Inflammatory macrophage treated with lipopolysaccharide for 1 hour (primary cell): ENCODE measurements around the gene MSL2.
"Not testable (repeated sequence)": the region's sequence is repeated elsewhere in the genome, so short reads cannot be mapped to it uniquely, and the experiment has no call there.

Experiments used
- DNase-seq, 2 donors: peaks; one replicate each; pipeline ENCODE4 v3.0.0-alpha.2; 2020 to 2022

Gene MSL2

DNA sequence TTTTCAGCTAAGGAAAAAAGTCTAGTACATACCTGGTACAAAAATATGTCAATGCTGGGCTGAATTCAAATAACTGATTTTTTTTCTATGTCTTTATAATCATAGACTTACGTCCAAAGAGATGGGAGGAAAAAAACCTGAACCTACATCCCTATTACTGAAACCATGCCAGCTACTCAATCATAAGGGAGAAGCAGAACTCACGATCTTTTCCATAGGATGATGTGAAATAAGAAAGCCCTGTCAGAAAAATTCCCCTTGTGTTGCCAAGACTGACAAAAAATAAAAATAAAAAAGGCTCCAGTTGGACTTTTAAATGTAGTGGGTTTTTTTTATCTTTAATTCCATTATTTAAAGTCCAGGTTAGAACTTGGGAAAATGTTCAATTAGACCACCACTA, 3.3 kb downstream of the MSL2 start:
- DNase-seq: peak; percentile 46 to 59

DNA sequence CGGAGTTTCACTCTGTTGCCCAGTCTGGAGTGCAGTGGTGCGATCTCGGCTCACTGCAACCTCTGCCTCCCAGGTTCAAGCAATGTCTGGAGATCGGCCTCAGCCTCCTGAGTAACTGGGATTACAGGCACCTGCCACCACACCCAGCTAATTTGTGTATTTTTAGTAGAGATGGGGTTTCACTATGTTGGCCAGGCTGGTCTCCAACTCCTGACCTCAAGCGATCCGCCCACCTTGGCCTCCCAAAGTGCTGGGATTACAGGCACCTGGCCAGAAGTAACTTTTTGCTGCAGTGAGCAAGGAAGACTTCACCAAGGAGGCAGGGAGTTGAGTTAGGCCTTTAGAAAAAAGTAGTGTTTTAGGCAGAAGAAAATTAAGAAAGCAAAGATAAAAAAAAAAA, 3.9 kb downstream of the MSL2 start:
- not testable (repeated sequence) for DNase-seq

DNA sequence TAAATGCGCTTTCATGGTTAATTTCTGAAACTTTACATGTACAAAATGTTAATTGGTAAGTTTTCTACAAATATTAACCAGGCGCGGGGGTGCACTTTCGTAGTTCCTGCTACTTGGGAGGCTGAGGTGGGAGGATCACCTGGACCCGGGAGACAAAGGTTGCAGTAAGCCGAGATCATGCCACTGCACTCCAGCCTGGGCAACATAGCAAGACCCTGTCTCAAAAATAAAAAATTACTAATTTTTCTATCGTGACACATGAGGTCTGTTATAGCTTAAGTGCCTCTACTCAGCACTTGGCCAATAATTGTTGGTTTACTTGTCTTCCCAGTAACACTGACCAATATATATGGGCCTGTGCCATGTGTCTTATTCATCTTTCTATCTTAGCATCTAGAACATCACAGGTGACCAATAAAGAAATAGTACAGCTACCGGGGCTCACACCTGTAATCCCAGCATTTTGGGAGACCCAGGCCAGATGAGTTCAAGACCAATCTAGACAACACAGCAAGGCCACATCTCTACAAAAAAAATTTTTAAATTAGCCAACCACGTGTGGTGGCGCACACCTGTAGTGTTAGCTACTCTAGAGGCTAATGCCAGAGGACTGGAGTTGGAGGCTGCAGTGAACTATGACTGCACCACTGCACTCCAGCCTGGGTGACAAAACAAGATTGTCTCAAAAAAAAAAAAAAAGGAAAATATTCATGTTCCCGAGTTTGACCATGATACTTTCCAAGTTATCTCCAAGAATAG, 6.1 kb downstream of the MSL2 start:
- no peak for DNase-seq

DNA sequence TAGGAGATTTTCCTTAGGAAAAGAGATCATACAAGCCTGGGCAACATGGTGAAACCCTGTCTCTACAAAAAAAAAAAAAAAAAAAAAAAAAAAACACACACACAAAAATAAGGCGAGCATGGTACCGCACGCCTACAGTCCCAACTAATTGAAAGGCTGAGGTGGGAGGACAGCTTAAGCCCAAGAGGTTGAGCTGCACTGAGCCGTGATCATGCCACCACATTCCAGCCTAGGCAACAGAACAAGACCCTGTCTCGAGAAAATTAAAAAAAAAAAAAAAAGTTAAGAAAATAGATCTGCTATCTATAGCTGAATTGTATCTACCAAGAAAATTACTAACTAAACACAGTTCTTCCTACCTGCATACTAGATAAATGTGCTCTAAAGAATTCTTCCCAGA, 7.1 kb downstream of the MSL2 start:
- no peak for DNase-seq

DNA sequence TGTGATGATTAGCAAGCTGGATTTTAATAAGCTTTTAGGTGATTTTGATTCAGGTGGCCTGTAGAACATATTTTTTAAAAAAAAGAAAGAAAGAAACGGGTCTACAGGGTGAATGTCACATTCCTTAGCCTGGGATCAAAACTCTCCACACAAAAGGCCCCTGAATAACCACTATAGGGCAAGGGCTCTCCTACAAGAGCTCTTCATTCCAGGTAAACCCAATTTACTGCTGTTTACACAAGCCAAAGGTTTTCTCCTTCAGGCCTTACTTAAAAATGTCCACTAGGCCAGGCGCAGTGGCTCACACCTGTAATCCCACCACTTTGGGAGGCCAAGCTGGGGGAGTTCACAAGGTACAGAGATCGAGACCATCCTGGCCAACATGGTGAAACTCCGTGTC, 8.3 kb downstream of the MSL2 start:
- no peak for DNase-seq

DNA sequence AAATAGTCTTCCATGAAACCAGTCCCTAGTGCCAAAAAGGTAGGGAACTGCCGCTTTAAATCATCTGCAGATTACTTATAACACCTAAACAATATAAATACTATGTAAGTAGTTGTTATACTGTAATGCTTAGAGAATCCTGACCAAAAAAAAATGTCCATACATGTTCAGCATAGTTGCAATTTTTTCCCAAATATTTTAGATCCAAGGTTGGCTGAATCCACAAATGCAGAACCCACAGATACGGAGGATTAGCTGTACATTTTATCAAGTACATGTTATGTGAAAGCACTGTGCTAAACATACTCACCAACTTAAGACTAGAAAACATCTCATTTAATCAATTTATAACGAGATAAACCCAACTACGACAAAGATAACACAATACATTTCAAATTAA, 9.3 kb downstream of the MSL2 start:
- DNase-seq: no peak

DNA sequence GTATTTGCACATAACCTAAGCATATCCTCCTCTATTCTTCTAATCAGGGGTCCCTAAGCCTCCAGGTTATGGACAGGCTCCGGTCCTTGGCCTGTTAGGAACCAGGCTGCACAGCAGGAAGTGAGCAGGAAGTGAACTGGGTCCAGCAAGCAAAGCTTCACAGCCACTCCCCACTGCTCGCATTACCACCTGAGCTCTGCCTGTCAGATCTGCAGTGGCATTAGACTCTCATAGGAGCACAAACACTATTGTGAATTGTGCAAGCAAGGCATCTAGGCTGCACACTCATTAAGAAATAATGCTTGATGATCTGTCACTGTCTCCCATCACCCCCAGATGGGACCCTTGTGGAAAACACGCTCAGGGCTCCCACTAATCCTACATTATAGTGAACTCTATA, 9.8 kb downstream of the MSL2 start:
- DNase-seq: no peak

DNA sequence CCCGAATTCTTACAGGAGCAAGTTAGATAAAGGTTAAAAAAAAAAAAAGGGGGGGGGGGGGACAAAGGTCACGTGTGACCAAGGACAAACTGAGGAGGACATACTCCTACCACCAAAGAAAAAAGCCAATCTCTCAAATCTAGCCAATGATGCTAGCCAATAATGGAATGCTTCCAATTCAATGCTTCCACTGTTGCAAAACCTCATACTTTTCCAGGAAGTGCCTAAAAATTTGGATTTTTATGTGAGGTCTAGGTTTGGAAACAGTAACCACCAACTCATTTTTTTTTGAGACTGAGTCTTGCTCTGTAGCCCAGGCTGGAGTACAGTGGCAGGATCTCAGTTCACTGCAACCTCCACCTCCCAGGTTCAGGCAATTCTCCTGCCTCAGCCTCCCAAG, 11.4 kb downstream of the MSL2 start:
- DNase-seq: no peak

DNA sequence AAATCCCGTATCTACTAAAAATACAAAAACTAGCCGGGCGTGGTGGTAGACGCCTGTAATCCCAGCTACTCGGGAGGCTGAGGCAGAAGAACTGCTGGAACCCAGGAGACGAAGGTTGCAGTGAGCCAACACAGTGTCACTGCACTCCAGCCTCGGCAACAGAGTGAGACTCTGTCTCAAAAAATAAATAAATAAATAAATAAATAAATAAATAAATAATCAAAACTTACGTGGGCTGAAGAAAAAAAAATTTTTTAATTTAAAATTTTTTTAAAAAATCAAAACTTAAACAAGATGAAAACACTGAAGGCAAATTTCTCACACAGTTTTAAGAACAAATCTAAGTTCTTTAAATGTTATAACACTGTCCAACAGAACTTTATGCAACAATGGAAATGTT, 14.4 kb downstream of the MSL2 start:
- DNase-seq: peak in 1 of 2 donors; percentile 26

DNA sequence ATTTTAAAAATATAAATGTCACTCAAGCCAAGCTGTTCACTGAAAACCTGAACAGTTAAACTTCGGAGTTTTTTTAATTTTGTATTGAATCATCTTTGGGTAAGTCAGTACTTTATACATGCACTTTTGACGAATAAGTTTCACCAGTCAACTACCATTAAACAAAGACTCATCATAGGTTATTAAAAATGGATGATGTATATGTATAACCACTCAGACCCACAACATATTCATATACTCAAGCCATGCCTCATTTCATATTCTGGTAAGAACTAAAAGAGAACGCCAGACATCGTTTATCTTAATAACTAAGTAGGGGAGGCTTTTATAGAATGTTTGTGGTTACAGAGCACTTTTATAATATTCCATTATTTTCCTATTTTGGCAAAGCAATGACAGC, 18.3 kb downstream of the MSL2 start:
- DNase-seq: no peak

DNA sequence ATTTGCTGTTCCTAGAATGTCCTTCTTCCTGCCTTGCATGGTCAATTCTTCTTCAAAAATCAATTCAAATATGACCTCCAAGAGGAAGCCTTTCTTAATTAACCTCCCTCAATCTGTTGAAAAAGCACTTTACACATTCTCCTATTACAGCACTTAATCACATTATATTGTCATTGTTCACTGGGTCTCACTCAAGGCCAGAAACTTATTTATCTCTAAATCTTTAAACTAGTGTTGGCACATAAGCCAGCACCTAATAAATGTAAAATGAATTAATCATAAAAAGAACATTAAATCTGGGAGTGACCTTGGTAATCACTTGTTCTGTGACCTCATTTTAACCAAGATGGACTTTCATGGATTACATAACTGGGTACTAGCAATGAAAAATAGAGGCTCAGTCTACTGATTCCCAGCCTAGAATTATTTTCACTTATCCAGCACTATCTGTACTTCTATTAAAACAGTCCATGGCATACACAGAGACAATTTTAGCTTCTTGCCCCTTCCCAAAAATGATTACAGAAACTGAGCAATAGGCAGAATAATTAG, 22.1 kb downstream of the MSL2 start:
- DNase-seq: peak; percentile 47 to 58

DNA sequence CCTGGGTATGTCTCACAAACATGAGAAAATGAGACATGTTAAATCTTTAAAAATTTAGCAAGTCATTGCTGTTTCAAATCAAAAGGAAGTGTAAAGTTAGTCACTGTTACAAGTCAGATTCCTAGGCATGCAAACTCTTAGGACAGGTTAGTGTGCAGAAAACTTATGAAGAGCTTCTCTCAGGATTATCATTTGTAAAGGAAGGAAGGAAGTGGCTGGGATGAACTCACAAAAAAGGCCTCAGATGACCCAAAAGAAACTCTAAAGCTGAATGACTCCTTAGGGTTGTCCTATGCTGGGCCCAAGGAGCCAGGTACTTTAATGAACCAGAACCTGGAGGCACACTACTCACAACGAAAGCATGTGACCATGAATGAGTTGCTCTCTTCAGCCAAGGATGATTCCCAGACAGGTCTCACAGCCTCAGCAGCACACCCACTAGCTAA, 25.0 kb downstream of the MSL2 start:
- DNase-seq: no peak

DNA sequence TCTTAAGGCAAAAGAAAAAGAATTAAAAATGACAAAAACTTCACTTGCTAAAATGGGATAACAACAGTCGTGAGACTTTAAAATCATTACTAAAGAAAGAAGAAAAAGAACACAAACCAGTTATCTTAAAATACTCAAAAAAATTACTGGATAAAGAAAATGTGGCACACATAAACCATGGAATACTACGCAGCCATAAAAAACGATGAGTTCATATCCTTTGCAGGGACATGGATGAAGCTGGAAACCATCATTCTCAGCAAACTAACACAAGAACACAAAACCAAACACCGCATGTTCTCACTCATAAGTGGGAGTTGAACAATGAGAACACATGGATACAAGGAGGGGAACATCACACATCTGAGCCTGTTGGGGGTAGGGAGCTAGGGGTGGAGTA, 27.9 kb downstream of the MSL2 start:
- not testable (repeated sequence) for DNase-seq

DNA sequence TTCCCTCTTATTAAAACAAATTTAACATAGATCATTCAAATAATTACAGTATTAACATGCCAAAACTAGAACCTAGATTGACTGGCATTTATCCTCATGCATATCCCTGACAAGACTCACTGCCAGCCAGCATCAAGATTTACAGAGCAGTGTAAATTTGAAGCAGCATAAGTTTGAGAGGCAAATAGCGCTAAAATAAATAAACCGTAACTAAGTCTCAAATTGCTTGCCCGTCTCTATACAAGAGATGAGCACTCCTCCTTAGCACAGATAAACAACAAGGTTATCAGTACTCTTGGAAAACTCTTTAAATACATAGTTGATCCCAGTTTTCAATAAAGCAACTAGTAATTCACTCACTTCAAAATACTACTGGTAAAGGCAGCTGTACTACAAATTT, 29.6 kb downstream of the MSL2 start:
- no peak for DNase-seq

DNA sequence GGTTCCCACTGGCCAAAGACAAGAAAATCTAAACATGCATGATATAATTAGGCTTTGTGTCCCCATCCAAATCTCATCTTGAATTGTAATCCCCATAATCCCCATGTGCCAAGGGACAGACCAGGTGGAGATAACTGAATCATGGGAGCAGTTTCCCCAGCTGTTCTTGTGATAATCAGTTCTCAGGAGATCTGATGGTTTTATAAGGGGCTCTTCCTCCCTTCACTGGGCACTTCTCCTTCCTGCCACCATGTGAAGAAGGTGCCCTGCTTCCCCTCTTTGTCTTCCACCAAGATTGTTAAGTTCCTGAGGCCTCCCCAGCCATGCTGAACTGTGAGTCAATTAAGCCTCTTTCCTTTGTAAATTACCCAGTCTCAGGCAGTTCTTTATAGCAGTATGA, 32.5 kb downstream of the MSL2 start:
- DNase-seq: not testable (repeated sequence)

DNA sequence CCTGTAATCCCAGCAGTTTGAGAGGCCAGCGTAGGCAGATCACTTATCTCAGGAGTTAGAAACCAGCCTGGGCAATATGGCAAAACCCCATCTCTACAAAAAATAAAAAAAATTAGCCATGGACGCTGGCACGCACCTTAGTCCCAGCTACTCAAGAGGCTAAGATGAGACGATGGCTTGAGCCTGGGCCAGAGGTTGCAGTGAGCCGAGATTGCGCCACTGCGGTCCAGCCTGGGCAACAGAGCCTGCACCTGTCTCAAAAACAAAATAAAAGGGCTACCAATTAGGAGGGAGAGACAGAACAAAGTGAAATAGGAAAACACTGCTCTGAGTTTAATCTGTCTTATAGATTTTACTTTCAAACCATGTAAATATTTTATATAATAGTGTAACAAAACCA, 33.8 kb downstream of the MSL2 start:
- DNase-seq: no peak

DNA sequence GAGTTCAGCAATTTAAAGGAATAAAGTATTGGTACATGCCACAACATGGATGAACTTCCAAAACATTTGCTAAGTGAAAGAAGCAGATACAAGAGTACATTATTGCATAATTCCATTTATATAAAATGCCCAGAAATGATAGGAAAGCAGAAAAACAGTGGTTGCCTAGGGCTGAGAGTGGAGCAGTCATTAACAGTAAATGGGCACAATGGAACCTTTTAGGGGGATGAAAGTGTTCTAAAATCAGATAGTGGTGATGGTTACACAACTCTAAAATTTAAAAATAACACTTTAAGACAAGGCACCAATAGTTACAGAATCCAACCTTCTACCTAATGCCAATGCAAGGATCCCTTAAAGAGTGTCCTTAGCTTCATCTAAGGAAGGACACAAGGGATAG, 34.6 kb downstream of the MSL2 start:
- no peak for DNase-seq

DNA sequence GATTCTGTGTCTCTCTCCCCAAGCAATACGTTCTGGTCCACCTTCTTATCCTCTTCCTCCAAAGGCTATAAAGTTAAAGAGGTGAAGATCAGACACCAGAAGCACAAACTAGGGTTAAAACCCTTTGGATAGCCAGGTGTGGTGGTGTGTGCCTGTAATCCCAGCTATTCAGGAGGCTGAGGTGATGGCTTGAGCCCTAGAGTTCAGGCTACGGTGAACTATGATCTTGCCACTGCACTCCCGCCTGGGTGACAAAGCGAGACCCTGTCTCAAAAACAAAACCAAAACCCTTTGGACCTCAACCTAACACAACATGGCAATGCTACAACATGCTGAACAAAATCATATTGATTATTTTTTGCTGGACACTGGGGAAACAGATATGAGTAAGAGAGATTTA, 43.2 kb downstream of the MSL2 start:
- no peak for DNase-seq

DNA sequence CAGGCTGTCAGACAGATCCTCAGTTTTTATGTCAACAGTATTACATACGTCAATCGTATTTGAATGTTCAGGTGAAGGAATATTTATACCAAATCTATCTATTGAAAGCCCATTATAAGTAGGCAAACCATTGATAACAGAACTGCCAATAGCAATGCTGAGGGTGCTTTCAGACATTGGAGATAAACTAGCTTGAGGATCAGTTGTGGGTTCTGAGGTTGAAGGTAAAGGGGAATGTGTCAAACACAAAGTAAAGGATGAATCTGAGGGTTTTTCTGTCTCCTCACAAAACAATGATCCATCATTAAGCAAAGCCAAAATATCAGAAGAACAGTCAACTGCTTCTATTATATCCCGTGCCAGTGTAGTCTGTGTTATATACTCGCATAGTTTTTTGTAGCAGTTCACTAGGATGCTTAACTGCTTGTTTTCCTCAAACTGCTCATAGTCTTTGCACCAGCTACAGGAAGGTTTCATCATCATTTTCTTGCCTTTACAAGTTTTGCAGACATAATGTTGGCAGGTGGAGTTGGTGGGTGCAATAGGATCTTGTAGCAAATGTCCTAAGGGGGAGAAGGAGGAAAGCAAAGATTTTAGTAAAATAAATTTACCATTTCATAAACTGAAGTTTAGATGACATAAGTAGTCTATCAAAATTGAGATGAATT, 43.8 kb downstream of the MSL2 start:
- no peak for DNase-seq

DNA sequence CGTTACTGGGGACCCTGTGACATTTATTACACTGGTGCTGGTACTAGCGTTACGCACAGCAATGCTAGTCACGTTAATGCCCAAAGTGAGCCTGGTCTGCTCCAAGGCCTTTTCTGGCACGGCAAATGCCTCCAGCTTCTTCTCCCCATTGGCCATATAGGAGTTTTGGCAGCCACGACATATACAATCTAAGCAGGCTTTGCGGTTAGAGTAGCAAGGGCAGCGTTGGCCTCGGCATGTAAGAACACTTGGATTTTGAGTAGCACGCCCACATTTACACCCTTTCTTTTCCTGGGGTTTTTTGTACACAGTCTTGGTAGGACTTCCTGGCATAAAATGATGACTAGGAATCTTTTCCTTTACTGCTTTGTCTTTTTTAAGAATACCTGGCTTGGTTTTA, 44.9 kb downstream of the MSL2 start:
- DNase-seq: no peak

DNA sequence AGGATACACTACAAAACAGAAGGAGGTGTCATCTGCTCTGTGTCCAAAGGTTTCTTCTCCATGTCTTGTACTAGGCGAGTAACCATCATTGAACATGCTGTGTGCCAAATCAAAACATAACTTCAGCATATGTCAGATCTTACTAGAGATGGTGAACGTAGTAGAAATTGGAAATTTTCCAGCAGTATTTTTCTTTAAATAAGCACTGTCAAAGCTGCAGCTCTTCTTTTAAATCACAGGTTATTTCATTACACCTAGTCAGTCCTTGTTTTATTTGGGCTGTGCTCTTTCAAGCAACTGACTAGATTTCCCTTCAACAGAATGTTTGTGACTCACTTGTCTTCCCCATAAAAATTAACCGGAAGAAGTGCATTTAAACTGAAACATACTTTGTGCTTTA, 46.5 kb downstream of the MSL2 start:
- DNase-seq: no peak

DNA sequence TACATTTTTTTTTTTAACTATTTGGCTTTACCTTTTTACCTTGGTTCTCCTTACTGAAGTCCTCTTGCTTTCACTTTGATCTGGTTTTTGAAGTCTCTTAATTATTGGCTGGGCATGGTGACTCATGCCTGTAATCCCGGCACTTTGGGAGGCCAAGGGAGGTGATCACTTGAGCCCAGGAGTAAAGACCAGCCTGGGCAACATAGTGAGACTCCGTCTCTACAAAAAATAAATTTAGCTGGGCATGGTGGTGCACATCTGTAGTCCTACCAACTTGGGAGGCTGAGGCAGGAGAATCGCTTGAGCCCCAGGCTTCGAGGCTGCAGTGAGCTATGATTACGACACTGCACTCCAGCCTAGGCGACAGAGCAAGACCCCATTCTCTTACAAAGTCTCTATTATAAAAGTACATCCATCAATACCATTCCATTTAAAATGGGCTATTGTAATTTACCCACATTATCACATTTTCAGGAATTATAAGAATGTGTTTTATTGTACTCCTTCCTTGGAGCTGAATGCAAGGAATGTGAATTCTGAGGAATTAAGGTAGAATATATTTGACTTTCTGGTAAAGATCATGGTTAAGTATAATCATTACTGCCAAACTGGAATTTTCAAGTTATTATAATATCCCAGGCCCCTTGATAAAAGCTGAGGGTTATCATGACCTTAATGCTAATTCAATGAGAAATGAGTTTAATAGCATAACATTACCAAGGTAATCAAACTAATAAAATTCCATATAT, 49.0 kb downstream of the MSL2 start:
- no peak for DNase-seq

DNA sequence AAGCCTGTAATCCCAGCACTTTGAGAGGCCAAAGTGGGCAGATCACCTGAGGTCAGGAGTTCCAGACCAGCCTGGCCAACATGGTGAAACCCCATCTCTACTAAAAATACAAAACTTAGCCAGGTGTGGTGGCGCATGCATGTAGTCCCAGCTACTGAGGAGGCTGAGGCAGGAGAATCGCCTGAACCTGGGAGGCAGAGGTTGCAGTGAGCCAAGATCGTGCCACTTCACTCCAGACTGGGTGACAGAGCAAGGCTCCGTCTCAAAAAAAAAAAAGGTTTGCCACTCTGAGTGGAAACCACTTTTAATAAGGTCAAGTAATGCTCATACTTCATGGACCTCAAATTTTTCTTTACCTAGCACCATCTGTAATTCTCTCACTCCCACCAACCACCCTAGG, 51.7 kb downstream of the MSL2 start:
- not testable (repeated sequence) for DNase-seq

DNA sequence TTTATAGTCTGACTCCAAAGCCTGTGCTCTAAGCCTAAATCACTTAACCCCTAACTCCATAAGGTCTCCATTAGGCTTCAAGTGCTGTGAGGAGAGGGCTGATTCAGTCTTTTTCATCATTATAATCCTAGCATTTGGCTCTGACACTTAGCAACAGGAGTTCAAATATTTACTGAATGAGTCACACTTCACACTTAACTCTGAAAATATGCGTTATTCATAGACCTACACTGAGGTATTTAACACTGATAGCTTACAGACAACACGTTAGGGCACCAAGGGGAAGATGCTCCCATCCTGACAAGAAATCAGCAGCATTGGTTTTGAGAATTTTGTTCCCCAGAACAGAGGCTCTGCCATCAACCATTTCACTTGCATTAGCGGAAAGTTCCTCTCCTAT, 53.5 kb downstream of the MSL2 start:
- no peak for DNase-seq
